GM12891 (cell line): ENCODE data around the gene FAM83F.

Experiments
- PAX5 ChIP-seq: IDR thresholded peaks from 2 replicates; pipeline ENCODE4 v1.6.1; 2011; ENCODE audit warnings: low read length, moderate library complexity, mild to moderate bottlenecking; ENCODE audit not compliant: insufficient read depth, severe bottlenecking
- POLR2A ChIP-seq: IDR thresholded peaks from 2 replicates; pipeline ENCODE4 v1.6.1; 2011; ENCODE audit warnings: low read depth, low read length, control low read depth
- POLR2AphosphoS5 ChIP-seq: IDR thresholded peaks from 2 replicates; pipeline ENCODE4 v1.6.1; 2011; ENCODE audit warnings: low read depth, low read length, control low read depth
- POU2F2 ChIP-seq: IDR thresholded peaks from 2 replicates; pipeline ENCODE4 v1.6.1; 2011; ENCODE audit warnings: low read depth, mild to moderate bottlenecking, control low read depth, low read length, moderate library complexity
- TAF1 ChIP-seq: IDR thresholded peaks from 2 replicates; pipeline ENCODE4 v1.6.1; 2011; ENCODE audit warnings: low read depth, low read length, control low read depth

DNA sequence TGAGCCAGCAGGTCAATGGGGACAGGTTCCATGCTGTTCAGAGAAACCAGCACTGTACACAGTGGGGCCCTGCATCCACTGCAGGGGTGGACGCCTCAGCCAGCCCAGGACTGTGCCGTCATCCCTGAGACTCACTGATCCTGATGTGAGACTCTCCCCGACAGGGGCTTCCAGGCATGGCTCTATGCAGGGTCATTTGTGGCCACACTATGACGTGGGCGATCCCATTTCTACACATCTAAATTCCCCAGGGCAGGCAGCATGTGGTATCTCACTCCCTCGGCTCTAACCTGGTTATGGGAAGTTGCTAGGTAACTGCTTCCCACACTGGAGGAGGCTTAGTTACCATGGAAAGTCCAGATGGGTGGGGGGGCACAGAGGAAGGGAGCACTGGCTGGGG, 14.2 kb upstream of the FAM83F start:
- TF ChIP-seq POU2F2 (no peak), TAF1 (no peak), POLR2A (no peak), POLR2AphosphoS5 (no peak), PAX5 (no peak)
